ENCODE measurements around the gene SNN. TPM values are rescaled to one million over a fixed set of nuclear protein-coding genes. Genes with fewer than 3 reads are reported as not detected.

The SNN gene
- total and polyA plus RNA-seq, 4 donors, result 58.1 to 223 (median 140) TPM

DNA sequence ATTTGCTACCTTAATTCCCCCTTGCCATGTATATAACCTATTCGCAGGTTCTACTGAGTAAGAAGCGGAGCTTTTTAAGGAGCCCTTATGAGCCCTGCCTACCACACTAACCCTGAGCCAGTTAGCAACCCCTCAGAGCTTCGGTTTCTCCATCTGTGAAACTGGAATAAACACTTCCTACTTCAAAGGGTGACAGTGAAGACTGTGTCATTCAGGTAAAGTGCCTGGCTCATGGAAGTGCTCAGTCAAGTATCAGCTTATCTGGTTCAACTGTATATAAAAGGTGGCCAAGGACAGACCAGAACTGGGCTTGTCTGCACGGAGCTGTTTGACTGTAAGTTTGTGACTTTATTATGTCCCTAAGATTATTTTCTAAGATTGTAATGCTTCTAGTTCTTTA lies 43.4 kb downstream of the SNN start:
- Histone ChIP-seq H3K4me1 (ENCODE audit: control insufficient read depth, insufficient read depth, low read length) (peaks cover 2% of the 10 kb centered on the region), H3K27me3 (ENCODE audit: control insufficient read depth, insufficient read depth, low read length) (no peaks in the 10 kb centered on the region), H3K9me3 (ENCODE audit: control insufficient read depth, insufficient read depth, low read length) (no peaks in the 10 kb centered on the region), H3K4me3 (ENCODE audit: low read depth, low read length) (no peak overlapping the region), H3K36me3 (ENCODE audit: control insufficient read depth, insufficient read depth, low read length) (peaks cover 10% of the 10 kb centered on the region), H3K27ac (ENCODE audit: low read depth, low read length) (no peak overlapping the region)
- 93% methylated on average over 2 of the region's 4 CpGs for WGBS (ENCODE audit: insufficient coverage)
- no peak for DNase-seq (ENCODE audit: low read depth in 4 of 6, low spot score in 6 of 6)

DNA sequence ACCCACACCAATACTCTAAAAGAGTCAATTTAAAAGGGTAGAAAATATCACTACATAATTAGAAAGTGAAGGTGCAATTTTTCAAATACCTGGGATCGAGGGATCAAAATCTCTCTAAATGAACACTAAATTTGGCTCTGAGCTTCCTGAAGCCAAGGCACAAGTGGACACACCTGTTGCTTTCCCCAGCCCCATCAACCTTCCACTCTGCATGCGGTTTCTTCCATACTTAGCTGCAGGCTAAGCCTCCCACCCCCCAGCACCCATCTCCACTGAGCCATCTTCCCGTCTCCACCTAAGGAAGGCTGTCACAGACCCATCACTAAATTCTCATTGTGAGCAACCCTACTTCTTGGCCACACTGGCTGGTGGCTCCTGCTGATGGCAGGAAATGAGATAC lies 43.9 kb downstream of the SNN start:
- Histone ChIP-seq H3K9me3 (ENCODE audit: control insufficient read depth, insufficient read depth, low read length) (no peaks in the 10 kb centered on the region), H3K36me3 (ENCODE audit: control insufficient read depth, insufficient read depth, low read length) (peaks cover 10% of the 10 kb centered on the region), H3K4me3 (ENCODE audit: low read depth, low read length) (no peak overlapping the region), H3K4me1 (ENCODE audit: control insufficient read depth, insufficient read depth, low read length) (peaks cover 2% of the 10 kb centered on the region), H3K27me3 (ENCODE audit: control insufficient read depth, insufficient read depth, low read length) (no peaks in the 10 kb centered on the region), H3K27ac (ENCODE audit: low read depth, low read length) (no peak overlapping the region)
- 100% methylated on average over 3 of the region's 3 CpGs for WGBS (ENCODE audit: insufficient coverage)
- no peak for DNase-seq (ENCODE audit: low read depth in 4 of 6, low spot score in 6 of 6)

DNA sequence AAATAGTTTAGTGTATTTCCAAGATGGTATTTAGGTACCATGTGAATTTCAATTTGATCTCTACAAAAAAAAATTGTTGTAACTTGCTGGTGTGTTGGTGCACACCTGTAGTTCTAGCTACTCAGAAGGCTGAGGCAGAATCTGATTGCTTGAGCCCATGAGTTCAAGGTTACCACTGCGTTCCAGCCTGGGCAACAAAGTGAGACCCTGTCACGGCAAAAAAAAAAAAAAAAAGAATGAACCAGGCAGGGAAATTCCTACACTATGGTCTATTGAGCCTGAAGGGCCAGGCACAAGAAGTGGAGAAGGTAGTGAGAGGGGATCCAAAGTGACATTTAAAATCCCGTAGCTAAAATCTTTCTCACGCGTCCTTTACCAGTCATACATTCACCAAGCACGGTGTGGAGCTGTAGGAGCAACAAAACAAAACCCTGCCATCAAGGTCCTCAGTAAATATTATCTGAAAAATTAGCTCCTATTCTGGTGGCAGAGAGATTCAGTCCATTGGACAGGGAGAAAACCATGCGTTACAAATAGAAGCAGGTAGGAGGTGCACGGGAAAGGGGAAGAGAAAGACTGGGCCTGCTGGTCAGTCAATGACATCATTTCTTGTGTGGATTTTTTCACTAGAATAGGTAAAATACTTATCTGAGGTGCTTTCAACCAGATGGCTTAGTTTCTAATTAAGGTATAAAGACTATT lies 47.1 kb downstream of the SNN start:
- Histone ChIP-seq H3K4me3 (ENCODE audit: low read depth, low read length) (no peak overlapping the region), H3K4me1 (ENCODE audit: control insufficient read depth, insufficient read depth, low read length) (peaks cover 2% of the 10 kb centered on the region), H3K27me3 (ENCODE audit: control insufficient read depth, insufficient read depth, low read length) (no peaks in the 10 kb centered on the region), H3K36me3 (ENCODE audit: control insufficient read depth, insufficient read depth, low read length) (peaks cover 16% of the 10 kb centered on the region), H3K27ac (ENCODE audit: low read depth, low read length) (no peak overlapping the region), H3K9me3 (ENCODE audit: control insufficient read depth, insufficient read depth, low read length) (no peaks in the 10 kb centered on the region)
- DNase-seq (ENCODE audit: low read depth in 4 of 6, low spot score in 6 of 6), result no peak
- WGBS (ENCODE audit: insufficient coverage), result 84% methylated on average over 4 of the region's 8 CpGs

DNA sequence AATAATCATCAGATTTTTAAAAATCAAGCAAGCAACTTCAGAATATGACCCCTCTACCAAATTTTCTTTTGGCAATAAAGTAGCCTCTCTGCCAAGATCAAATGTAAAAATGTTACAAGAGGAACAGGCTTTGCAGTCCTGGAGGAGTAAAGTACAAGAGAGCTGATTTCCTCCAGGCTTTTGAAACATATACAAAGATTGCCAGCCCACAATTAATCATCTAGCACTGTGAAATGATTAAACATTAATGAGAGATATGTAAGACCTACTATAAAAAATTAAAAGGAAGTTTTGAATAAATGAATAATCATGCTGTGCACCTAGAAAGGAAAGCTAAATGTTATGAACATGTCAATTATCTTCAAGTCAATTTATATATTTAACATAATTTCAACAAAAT lies 48.1 kb downstream of the SNN start:
- Histone ChIP-seq H3K4me3 (ENCODE audit: low read depth, low read length) (no peak overlapping the region), H3K9me3 (ENCODE audit: control insufficient read depth, insufficient read depth, low read length) (no peaks in the 10 kb centered on the region), H3K27me3 (ENCODE audit: control insufficient read depth, insufficient read depth, low read length) (no peaks in the 10 kb centered on the region), H3K36me3 (ENCODE audit: control insufficient read depth, insufficient read depth, low read length) (peaks cover 24% of the 10 kb centered on the region), H3K4me1 (ENCODE audit: control insufficient read depth, insufficient read depth, low read length) (peaks cover 2% of the 10 kb centered on the region), H3K27ac (ENCODE audit: low read depth, low read length) (no peak overlapping the region)
- DNase-seq (ENCODE audit: low read depth in 4 of 6, low spot score in 6 of 6), result no peak

DNA sequence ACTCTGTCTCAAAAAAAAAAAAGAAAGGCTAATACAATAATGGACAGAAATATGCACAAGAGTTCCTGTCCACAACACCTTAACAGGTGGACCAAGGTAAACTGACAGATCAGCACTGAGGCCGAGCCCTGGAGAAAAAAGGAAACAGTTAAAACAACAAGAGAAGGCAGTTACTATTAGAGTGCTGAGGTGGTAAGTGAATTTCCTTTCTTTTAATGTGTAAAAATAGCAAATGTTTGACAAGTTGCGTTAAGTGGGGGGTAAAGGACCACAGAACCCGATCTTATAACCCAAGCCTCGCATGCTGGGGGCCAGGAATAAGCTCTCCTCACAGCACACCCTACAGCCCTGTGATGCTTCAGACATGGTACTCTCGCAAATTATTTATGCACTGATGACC lies 49.6 kb downstream of the SNN start:
- no peak overlapping the region for H3K27ac ChIP-seq (ENCODE audit: low read depth, low read length)
- peaks cover 2% of the 10 kb centered on the region for H3K4me1 ChIP-seq (ENCODE audit: control insufficient read depth, insufficient read depth, low read length)
- no CpG with 5 or more reads among the region's 5 CpGs for WGBS (ENCODE audit: insufficient coverage)
- peaks cover 26% of the 10 kb centered on the region for H3K36me3 ChIP-seq (ENCODE audit: control insufficient read depth, insufficient read depth, low read length)
- H3K9me3 ChIP-seq (ENCODE audit: control insufficient read depth, insufficient read depth, low read length), result no peaks in the 10 kb centered on the region
- no peaks in the 10 kb centered on the region for H3K27me3 ChIP-seq (ENCODE audit: control insufficient read depth, insufficient read depth, low read length)
- no peak for DNase-seq (ENCODE audit: low read depth in 4 of 6, low spot score in 6 of 6)
- H3K4me3 ChIP-seq (ENCODE audit: low read depth, low read length), result no peak overlapping the region

DNA sequence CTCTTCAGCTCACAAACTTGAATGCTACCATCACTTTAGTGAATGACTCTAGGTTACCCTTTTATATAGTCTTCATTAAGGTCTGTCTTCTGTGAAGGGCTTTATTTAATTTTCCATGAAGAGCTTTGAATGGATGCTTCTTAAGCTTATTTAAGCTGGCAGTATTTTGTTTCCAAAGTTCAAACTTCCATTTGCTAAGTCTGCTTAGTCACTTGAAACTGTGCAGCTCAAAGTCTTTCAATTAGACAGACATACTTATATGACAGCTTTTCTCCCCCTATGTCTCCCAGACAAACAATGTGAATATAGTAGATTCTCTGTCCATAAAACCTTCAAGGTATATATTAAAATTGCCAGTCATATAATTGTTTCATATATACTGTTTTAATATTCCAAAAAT lies 50.9 kb downstream of the SNN start:
- Histone ChIP-seq H3K27me3 (ENCODE audit: control insufficient read depth, insufficient read depth, low read length) (no peaks in the 10 kb centered on the region), H3K9me3 (ENCODE audit: control insufficient read depth, insufficient read depth, low read length) (no peaks in the 10 kb centered on the region), H3K4me3 (ENCODE audit: low read depth, low read length) (no peak overlapping the region), H3K4me1 (ENCODE audit: control insufficient read depth, insufficient read depth, low read length) (peaks cover 2% of the 10 kb centered on the region), H3K27ac (ENCODE audit: low read depth, low read length) (no peak overlapping the region), H3K36me3 (ENCODE audit: control insufficient read depth, insufficient read depth, low read length) (peaks cover 32% of the 10 kb centered on the region)
- DNase-seq (ENCODE audit: low read depth in 4 of 6, low spot score in 6 of 6), result no peak

DNA sequence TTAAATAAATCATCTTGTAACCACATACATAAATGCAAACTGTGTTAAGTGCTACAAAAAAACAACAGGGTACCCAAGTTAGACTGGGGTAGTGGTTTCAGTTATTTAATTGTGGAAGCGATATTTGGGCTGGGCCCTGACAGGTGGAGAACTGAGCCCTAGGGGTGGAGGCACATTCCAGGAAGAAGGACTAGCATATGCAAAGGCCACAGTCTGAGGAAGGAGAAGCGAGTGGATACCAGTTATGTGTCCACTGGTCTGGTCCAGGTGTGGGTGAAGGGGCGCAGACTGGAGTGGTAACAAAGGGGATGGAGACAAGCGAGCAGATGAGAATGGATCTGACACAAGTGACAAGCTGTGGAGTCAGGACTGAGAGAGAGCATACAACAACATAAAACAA lies 51.5 kb downstream of the SNN start:
- WGBS (ENCODE audit: insufficient coverage), result 100% methylated on average over 2 of the region's 4 CpGs
- H3K27ac ChIP-seq (ENCODE audit: low read depth, low read length), result no peak overlapping the region
- H3K27me3 ChIP-seq (ENCODE audit: control insufficient read depth, insufficient read depth, low read length), result no peaks in the 10 kb centered on the region
- no peaks in the 10 kb centered on the region for H3K9me3 ChIP-seq (ENCODE audit: control insufficient read depth, insufficient read depth, low read length)
- no peak overlapping the region for H3K4me3 ChIP-seq (ENCODE audit: low read depth, low read length)
- no peak for DNase-seq (ENCODE audit: low read depth in 4 of 6, low spot score in 6 of 6)
- peaks cover 34% of the 10 kb centered on the region for H3K36me3 ChIP-seq (ENCODE audit: control insufficient read depth, insufficient read depth, low read length)
- H3K4me1 ChIP-seq (ENCODE audit: control insufficient read depth, insufficient read depth, low read length), result no peaks in the 10 kb centered on the region

DNA sequence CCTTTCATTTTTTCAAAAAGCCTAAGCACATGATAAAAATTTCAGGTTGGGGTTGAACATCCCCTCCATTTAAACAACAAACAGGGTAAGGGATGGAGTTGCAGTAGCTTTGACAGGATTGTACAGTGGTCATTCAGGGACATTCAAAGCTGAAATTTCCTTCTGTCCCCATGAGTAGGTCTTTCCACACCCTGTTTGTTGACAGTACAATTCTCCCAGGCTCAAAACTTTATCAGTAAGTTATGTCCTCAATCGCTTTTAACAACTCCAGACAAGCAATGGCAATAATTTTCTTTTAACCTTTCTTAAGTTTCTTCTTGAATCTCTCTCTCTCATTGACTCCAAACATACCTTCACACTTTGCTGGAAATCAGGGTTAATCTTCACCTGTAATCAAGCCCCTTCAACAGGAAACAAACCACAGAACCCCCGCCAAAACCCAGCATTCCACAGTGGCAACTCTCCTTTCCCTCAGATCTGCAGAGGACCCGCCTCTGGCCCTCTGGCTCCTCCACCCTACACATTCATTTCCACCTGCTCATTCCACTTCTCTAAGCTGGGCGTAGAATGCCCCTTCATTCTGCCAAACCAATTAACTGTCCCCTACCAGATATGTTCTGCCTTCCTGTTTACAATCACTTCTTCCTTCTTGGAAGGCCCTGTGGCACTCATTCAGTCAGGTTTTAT lies 53.7 kb downstream of the SNN start:
- 94% methylated on average over 4 of the region's 4 CpGs for WGBS (ENCODE audit: insufficient coverage)
- no peak for DNase-seq (ENCODE audit: low read depth in 4 of 6, low spot score in 6 of 6)

DNA sequence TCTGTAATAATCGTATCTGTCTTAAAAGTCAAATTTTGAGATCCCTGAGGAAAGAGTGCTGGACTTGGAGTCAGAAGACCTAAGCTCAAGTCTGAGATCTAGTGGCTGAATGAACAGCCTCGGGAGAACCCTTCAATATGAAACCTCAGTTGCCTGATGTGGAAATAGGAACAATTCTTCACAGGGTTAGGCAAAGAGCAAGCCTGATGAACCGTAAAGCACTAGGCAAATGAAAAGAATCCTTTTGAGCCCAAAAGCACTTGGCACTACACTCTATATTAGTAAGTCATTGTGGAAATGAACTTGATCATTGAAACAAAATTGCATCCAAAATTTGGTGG lies 54.2 kb downstream of the SNN start:
- WGBS (ENCODE audit: insufficient coverage), result 83% methylated on average over 1 of the region's 3 CpGs
- Histone ChIP-seq H3K36me3 (ENCODE audit: control insufficient read depth, insufficient read depth, low read length) (peaks cover 40% of the 10 kb centered on the region), H3K9me3 (ENCODE audit: control insufficient read depth, insufficient read depth, low read length) (no peaks in the 10 kb centered on the region), H3K27ac (ENCODE audit: low read depth, low read length) (no peak overlapping the region), H3K4me3 (ENCODE audit: low read depth, low read length) (no peak overlapping the region), H3K4me1 (ENCODE audit: control insufficient read depth, insufficient read depth, low read length) (no peaks in the 10 kb centered on the region), H3K27me3 (ENCODE audit: control insufficient read depth, insufficient read depth, low read length) (no peaks in the 10 kb centered on the region)
- no peak for DNase-seq (ENCODE audit: low read depth in 4 of 6, low spot score in 6 of 6)

More for the DNA sequence above, 53.7 kb downstream of the SNN start:
- Histone ChIP-seq H3K9me3 (ENCODE audit: control insufficient read depth, insufficient read depth, low read length) (no peaks in the 10 kb centered on the region), H3K27me3 (ENCODE audit: control insufficient read depth, insufficient read depth, low read length) (no peaks in the 10 kb centered on the region), H3K36me3 (ENCODE audit: control insufficient read depth, insufficient read depth, low read length) (peaks cover 40% of the 10 kb centered on the region), H3K4me3 (ENCODE audit: low read depth, low read length) (no peak overlapping the region), H3K27ac (ENCODE audit: low read depth, low read length) (no peak overlapping the region), H3K4me1 (ENCODE audit: control insufficient read depth, insufficient read depth, low read length) (no peaks in the 10 kb centered on the region)

DNA sequence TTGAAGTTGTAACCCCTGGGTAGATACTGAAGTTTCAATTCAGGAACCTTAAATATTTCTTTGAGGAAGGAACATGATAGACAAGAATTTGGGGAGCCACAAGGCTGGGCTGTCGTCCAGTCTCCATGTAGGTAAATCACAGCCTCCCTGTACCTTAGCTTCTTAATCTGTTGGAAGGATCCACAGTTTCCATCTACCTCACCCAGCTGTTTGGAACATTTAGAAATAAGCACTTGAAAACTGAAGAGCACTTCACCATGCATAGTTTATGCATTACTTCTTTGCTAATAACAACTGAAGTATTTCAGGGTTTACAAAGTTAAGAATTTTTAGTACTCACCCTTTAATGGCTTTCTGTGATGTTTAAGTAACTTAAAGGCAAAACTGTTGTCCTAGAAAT lies 57.2 kb downstream of the SNN start:
- no peak overlapping the region for H3K4me3 ChIP-seq (ENCODE audit: low read depth, low read length)
- no CpG with 5 or more reads among the region's 1 CpG for WGBS (ENCODE audit: insufficient coverage)
- no peaks in the 10 kb centered on the region for H3K27me3 ChIP-seq (ENCODE audit: control insufficient read depth, insufficient read depth, low read length)
- H3K27ac ChIP-seq (ENCODE audit: low read depth, low read length), result no peak overlapping the region
- peaks cover 43% of the 10 kb centered on the region for H3K36me3 ChIP-seq (ENCODE audit: control insufficient read depth, insufficient read depth, low read length)
- no peaks in the 10 kb centered on the region for H3K4me1 ChIP-seq (ENCODE audit: control insufficient read depth, insufficient read depth, low read length)
- no peaks in the 10 kb centered on the region for H3K9me3 ChIP-seq (ENCODE audit: control insufficient read depth, insufficient read depth, low read length)
- no peak for DNase-seq (ENCODE audit: low read depth in 4 of 6, low spot score in 6 of 6)
